Measurements from ENCODE around the gene IGF2BP3.

The IGF2BP3 gene

GRCh38 chr7:23338863-23339262 lies 131.4 kb downstream of the IGF2BP3 start:
- no peak for DNase-seq (ENCODE audit: low read depth in 2 of 2)
- no peak for TF ChIP-seq CTCF (IDR thresholded peaks at IDR 0.05; ENCODE audit: low read depth, low read length)
- no peak overlapping the region for H3K4me3 ChIP-seq (replicated peaks in 1 of 2; ENCODE audit: low read depth in 2 of 2, low read length in 2 of 2)

DNA sequence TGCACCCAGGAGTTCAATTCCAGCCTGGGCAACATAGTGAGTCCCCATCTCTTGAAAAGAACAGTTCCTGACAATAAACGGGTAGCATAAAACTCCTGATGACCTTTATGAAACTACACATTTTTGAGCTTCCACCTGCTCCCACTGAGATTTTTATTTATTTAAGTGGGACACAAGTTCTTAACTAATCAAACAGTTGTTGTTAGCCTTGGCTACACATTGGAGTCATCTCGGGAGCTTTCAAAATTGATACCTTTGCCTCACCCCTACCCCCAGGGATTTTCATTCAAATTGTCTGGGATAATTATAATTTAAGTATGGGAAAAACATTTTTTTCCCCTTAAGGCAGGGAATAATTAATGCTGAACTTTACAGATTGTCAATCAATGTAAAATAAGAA lies 131.9 kb downstream of the IGF2BP3 start:
- no peak for DNase-seq (ENCODE audit: low read depth in 2 of 2)
- TF ChIP-seq CTCF (IDR thresholded peaks at IDR 0.05; ENCODE audit: low read depth, low read length): no peak
- no peak overlapping the region for H3K4me3 ChIP-seq (replicated peaks in 1 of 2; ENCODE audit: low read depth in 2 of 2, low read length in 2 of 2)

DNA sequence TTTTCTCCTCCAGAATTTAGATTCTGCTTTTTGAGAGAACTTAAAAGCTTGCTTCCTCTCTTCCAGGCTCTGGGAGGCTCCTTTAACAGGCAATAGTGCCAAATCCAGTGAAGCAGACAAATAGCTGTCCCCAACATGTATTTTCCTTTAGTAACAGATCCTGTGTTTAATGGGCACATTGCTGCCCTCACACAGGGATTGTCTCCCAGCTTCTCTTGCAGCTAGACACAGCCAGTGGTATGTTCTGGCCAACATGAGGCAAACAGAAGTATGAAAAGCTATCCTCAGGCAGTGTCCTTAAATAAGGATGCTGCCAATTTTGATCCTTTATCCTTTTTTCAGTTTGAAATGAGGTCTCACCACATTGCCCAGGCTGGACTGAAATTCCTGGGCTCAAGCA lies 132.9 kb downstream of the IGF2BP3 start:
- TF ChIP-seq CTCF (IDR thresholded peaks at IDR 0.05; ENCODE audit: low read depth, low read length): no peak
- no peak overlapping the region for H3K4me3 ChIP-seq (replicated peaks in 1 of 2; ENCODE audit: low read depth in 2 of 2, low read length in 2 of 2)
- DNase-seq (ENCODE audit: low read depth in 2 of 2): no peak

- no peak for TF ChIP-seq CTCF (IDR thresholded peaks at IDR 0.05; ENCODE audit: low read depth, low read length)
- DNase-seq (ENCODE audit: low read depth in 2 of 2): no peak
- H3K4me3 ChIP-seq (replicated peaks in 1 of 2; ENCODE audit: low read depth in 2 of 2, low read length in 2 of 2): no peak overlapping the region
Measured at GRCh38 chr7:23336799-23337283, 133.4 kb downstream of the IGF2BP3 start.

DNA sequence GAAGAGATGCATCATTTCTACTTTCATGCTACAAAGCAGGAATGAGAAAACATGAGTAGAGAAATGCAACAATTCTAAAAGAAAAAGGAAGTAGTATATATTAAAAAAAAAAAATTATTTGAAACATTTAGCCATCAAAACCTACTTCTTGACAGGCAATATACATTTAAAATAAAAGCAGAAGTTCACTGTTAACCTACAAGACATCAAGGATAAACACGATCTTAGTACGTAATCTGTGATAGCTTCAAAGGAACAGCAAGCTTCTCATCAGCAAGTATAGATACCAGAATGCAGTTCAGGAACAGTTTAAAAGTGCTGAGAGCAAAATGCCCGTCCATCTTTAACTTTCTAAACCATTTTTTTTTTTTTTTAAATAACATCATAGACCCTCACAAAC lies 134.2 kb downstream of the IGF2BP3 start:
- H3K4me3 ChIP-seq (replicated peaks in 1 of 2; ENCODE audit: low read depth in 2 of 2, low read length in 2 of 2): no peak overlapping the region
- no peak for DNase-seq (ENCODE audit: low read depth in 2 of 2)
- no peak for TF ChIP-seq CTCF (IDR thresholded peaks at IDR 0.05; ENCODE audit: low read depth, low read length)

- no peak overlapping the region for H3K4me3 ChIP-seq (replicated peaks in 1 of 2; ENCODE audit: low read depth in 2 of 2, low read length in 2 of 2)
- DNase-seq (ENCODE audit: low read depth in 2 of 2): peak in 1 of 2 donors; percentile 33
- no peak for TF ChIP-seq CTCF (IDR thresholded peaks at IDR 0.05; ENCODE audit: low read depth, low read length)
Measured at GRCh38 chr7:23335621-23336020, 134.7 kb downstream of the IGF2BP3 start.

- no peak for TF ChIP-seq CTCF (IDR thresholded peaks at IDR 0.05; ENCODE audit: low read depth, low read length)
- no peak overlapping the region for H3K4me3 ChIP-seq (replicated peaks in 1 of 2; ENCODE audit: low read depth in 2 of 2, low read length in 2 of 2)
- DNase-seq (ENCODE audit: low read depth in 2 of 2): no peak
Measured at GRCh38 chr7:23335136-23335535, 135.2 kb downstream of the IGF2BP3 start.
